Inflammatory macrophage treated with lipopolysaccharide for 1 hour (primary cell): ENCODE data around the gene TMEM144.
"Not testable (repeated sequence)": the region's sequence is repeated elsewhere in the genome, so short reads cannot be mapped to it uniquely, and the experiment has no call there.

Experiments used
- DNase-seq, 2 donors: peaks; one replicate each; pipeline ENCODE4 v3.0.0-alpha.2; 2020 to 2022

Gene TMEM144

DNA sequence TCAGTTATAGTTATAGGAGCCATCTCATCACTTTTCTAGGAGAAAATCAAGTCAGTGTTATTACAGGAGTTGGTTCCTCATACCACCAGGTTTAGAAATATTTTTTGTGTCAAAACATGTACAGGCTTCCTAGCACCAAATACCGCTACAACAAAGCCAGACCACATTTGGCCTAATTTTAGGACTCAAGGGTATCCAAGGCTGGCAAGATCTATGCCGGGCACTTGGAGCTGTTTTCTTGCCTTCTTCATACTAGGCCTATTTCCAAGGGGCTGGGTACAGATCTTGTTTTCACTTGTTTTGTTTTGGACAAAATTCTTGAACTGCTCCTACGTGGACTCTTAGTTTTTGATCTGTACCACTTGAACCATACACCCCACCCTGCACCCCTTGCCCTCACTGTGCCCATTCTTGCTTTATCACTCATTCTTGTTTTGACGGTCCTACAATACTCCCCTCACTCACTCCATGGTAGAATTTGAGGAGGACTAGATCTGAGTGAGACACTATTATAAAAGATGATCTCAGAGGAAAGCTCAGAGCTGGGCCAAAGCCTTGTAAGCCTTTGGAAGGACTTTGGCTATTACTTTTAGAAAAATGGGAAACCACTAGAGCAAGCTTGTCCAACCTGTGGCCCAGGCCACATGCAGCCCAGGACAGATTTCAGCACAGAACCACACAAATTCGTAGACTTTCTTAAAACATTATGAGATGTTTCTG, 17.7 kb upstream of the TMEM144 start:
- no peak for DNase-seq

DNA sequence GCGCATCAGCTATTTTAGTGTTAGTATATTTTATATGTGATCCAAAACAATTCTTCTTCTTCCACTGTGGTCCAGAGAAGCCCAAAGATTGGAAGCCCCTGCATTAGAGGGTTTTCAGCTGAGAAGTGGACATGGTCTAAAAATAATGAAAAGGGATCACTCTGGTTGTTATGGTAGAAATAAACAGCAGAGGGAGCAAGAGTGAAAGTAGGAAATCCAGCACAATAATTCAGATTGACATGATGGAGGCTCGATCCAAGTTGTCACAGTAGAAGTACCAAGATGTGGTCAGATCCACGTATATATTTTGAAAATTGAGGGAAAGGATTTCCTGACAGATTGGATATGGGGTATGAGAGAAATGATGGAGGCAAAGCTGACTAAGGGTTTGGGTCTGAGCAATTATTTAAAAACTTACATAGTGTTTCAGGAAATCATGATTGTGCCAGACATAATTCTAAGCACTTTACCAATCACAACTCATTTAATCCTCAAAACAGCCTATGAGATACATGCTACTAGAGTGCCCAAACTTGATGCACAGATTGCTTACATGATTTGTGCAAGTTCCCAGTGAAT, 17.0 kb upstream of the TMEM144 start:
- peak; percentile 37 to 80 for DNase-seq

DNA sequence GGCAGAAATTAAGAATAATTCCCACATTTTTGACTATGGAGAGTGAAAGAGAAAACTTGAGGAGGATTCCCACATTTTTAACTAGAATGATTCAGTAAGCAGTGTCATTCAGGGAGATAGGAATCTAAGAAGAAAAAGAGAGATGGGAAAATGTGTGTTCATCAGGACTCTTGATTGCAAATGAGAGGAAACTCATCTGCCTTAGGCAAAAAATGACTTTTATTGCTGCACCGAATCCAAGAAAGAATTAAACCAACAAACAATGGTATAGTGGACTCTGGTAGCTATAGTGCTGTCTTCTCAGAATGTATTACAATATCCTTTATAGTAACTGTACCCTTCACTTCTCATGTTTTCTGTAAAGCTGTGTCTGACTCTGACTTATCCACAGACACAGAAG, 15.0 kb upstream of the TMEM144 start:
- no peak for DNase-seq

DNA sequence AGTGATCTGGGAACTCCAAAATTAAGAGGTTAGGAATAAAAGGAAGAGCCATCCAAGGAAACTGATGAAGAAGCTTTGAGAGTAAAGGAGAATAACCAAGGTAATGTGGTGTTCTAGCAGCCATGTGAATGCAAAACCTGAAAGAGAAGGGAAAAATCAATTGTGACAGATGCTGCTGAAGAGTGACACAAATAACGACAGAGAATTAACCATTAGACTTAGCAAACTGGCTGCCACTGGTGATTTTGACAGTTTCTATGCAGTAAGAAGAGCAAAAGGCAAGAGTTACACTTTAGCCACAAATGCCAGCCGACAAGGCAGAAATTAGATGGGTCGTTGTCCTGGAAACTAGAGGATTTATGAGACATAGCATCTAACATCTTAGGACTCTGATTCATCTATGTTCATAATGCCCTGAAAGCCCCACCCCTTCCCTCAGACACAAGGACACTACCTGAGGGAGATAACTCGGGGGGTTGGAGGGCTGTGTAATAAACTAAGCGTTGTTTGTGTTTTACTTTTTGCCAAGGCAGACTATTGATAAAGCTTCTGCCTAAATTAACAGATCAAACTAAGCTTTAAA, 13.0 kb upstream of the TMEM144 start:
- DNase-seq: no peak

DNA sequence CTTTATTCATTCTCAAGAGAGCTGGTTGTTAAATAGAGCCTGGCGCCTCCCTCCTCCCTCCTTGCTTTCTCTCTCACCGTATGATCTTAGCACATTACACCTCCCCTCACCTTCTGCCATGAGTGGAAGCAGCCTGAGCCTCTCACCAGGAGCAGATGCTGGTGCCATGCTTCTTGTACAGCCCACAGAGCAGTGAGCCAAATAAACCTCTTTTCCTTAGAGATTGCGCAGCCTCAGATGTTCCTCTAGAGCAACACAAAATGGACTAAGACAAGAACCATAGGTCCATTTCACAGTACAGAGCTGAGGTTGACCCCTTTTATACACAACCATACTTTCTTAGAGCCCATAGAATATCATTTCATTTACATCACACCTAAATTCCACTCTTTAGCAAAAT, 10.1 kb upstream of the TMEM144 start:
- DNase-seq: no peak

DNA sequence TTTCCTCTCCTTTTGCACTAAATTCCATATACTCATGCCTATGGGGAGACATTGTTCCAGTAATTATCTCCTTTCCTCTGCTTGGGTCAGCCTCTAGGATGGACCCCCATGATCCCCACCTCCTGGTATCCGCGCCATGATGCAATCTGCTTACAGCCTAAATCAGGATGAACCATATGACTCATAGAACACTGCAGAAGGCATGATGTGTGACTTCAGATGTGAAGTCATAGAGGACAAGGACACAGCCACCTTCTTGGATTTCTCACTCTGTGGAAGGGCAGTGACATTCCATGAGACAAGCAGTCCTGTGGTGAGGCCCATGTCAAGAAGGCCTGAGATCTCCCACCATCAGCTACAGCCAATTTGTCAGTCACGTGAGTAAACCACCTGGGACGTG, 9.0 kb upstream of the TMEM144 start:
- DNase-seq: peak in 1 of 2 donors; percentile 23

DNA sequence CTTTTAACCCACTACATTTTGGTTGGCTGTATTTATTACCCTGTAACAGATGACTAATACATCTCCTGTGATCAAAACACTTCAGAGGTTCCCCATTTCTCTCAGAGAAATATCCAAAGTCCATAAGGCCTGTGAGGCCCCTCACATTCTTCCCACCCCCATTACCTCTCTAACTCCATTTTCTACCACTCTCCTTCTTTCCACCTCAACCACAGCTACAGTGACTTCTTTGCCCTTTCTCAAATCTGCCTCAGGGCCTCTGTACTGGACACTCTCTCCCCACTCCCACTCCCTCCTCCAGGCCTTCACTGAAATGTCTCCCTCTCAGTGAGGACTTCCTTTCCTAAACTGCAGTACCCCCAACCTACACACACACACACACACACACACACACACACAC, 8.4 kb upstream of the TMEM144 start:
- DNase-seq: peak; percentile 27 to 52

DNA sequence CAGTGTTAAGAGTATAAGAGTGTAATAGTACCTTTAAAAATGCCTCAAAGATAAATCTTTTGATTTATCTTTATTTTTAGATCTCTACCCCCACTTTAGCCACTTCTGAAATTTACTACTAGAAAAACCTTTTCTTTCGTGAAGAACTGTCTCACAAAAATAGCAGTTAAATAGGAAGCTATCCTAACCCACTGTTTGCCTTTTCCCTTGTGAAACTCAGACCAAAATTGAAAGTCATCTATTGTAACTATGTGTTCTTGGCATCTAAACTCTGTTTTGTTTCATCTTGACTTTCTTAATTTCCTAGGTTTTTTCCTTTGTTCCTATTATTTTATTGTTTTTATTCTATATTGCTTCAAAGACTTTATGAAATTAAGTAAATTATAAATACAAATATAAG, 7.8 kb upstream of the TMEM144 start:
- DNase-seq: peak; percentile 21 to 25

DNA sequence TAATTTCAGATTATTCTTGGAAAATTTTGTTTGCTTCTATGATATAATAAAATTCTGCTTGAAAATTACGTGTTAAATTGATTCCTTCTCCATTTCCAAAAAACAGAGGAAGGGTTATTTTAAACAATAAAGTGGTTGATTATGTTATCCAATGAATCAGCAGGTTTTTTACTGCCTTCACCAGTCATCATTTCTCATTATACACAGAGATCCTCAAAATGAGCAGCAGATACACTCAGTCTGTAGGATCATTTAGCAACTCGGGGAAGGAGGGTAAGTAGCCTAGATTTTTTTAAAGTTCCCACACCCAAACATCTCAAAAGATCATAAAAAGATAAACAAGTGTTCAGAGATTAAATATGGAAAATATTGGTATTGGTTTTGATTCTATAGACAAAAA, 6.8 kb upstream of the TMEM144 start:
- DNase-seq: peak; percentile 27 to 35

DNA sequence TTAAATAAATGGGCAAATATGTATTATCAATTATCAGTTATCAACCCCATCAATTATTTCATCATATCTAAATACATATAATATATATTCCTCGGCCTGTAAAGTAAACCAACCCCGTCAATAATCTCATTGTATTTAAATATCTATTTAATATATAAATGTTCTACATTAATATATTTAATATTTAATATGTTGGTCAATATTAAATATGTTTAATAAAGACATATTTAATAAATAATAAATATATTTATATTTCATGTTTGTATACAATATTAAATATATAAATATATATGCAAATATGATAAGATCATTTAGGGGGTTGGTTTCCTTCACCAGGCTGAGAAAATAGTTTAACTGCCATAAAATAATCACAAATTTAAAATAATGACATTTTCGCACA, 6.4 kb upstream of the TMEM144 start:
- no peak for DNase-seq

DNA sequence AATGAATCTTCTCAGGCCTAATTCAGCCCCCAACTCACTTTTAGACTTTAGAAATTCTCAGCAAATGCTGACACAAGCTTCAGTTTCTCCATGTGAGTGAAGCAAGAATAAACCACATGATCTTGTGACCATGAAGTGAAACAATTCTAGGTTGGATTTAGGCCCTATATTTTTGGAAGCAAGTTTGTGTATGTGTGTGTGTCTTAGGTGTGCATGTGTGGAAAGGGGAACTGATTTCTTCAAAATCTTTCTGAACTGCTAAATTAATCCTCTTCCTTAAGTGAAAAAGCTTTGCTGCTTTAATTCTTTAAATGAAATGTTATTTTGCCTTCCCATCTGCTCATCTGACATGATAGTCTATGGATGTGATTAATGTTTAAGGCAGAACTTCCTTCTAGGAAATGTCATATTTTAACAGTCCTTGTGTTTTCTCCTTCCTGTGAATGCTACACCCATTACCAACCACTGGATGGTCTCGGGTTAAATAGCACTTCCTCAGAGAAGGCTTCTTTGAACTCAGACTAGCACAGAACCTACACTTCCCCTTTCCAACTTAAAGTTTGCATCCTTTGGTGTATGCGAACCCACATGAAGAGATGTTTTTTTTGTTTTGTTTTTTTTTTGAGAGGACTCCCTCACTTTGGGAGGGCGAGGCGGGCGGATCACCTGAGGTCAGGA, 1.2 kb upstream of the TMEM144 start:
- peak; percentile 71 to 81 for DNase-seq

DNA sequence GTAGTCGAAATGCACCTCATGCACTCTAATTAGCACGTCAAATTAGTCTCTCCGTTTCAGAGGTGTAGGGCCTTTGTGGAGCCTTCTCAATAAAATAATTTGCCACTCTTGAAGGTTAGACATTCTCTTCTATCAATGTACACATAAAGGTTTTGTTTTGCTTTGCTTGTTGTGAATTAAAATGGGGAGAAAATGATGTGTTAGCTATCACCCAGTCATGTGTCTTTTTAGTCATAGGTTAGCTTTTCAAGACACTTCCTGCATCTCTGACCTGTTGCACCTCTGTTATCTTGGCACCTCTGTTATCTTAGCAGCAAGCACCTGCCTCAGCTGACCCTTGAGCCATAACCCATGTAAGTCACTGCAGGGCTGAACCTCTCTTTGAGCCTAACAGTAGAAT, 936 bp downstream of the TMEM144 start:
- no peak for DNase-seq

DNA sequence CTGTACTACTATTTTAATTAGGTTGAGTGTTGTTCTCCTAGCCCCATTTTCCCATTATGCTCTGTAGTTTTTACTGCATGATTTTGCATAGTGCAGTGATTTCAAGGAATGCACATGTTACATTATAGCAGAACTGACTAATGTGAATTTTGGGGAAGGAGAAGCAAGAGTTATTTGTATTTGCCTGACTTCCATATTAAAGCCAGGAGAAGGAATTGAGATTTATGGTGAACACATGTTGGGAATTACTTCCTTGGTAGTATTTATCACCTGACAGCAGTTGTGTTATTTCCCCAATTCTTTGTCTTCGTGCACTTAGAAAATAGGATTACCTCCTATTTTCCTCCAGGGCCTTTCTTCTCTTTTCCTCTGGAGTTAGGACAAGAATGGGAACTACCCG, 3.2 kb downstream of the TMEM144 start:
- peak; percentile 20 to 43 for DNase-seq

DNA sequence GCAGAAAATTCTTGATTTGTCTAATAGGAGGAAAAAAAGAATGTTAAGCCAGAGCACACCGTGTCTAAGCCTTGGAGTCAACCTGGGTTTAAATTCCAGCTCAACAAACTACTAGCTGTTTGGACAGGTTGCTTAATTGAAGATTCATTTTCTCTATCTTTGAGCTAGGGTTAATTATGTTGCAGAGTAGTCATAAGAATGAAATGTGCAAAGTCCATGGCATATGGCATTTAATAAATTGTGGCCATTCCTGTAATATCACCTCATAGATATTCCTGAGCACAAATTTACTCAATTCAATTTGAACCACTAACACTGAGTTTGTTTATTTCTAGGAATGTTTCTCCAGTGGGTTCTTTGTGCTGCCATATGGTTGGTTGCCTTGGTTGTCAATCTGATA, 4.6 kb downstream of the TMEM144 start:
- no peak for DNase-seq

DNA sequence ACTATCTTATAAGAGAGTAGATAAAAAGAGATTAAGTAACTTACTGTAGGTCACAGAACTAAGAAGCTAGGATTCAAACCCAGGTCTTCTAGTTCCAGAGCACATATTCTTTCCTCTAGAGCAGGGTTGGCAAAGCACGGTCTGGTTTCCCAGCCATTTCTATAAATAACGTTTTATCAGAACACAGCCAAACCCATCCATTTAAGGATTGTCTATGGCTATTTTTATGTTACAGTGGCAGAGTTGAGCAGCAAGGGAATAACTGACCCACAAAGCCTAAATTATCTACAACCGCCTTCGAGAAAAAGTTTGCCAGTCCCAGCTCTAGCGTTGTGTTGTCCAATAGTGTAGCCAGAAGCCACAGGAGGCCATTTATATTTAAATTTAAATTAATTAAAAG, 7.5 kb downstream of the TMEM144 start:
- DNase-seq: no peak

DNA sequence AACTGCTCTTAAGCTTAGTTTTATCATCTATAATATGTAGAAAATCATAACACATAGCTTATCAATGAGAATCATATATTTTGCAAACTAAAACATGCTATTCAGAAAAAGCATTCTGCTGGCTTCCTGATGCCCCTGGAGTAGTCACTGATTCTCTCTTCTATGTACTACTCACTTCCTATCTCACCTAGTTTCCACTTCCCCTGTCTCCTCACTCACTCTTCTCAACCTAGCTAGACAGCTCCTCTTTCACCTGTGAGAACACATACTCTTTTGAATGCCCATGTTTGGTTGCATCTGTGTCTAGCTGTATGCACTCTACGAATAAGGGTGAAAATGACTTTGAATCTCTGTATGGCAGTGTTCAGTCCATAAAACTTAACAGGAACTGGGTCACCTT, 9.3 kb downstream of the TMEM144 start:
- no peak for DNase-seq

DNA sequence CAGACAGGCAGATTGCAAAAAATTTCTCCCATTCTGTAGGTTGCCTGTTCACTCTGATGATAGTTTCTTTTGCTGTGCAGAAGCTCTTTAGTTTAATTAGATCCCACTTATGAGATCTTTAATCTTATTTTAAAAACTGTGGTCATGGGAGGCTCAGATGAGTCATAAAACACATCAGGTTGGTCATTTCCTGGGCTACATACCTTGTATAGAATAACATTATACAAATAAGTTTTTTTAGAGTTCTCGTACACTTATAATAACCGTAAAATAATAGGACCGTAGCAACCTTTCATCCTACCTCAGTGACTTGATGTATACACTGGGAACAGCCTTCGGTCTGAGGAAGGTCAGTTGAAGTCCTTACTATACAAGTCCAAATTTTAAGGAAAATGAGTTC, 14.0 kb downstream of the TMEM144 start:
- DNase-seq: not testable (repeated sequence)

DNA sequence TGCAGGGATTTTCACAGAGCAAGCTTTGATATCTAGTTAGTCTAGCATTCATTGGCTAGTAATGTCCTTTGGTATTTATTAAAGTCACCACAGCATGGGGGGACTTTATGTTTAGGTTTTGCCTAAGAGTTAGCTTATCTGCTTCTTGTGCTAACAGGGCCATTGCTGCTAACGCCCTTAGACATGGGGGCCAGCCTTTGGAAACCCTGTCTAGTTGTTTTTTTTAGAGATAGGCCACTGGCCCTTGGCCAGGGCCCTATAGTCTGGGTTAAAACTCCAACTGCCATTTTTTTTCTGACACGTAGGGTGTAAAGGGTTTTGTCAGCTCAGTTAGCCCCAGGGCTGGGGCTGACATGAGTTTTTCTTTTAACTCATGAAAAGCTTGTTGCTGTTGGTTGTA, 14.7 kb downstream of the TMEM144 start:
- DNase-seq: not testable (repeated sequence)

DNA sequence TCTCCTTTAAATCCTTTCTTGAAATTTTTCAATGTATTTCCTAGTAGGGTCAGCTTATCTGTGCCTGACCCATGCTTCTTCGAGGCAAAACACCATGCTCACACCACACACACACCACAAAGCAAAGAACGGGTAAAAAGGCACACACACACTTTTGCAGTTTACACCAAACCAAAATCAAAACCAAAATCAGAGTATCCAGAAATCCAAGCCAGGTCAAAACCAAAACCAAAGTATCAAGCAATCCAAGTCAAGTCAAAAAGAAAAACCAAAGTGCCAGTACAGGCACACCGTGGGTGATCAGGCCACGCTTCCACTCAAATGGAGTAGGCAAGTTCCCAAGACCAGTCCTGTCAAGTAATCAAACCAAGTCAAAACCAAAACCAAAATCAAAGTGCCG, 17.6 kb downstream of the TMEM144 start:
- DNase-seq: not testable (repeated sequence)

DNA sequence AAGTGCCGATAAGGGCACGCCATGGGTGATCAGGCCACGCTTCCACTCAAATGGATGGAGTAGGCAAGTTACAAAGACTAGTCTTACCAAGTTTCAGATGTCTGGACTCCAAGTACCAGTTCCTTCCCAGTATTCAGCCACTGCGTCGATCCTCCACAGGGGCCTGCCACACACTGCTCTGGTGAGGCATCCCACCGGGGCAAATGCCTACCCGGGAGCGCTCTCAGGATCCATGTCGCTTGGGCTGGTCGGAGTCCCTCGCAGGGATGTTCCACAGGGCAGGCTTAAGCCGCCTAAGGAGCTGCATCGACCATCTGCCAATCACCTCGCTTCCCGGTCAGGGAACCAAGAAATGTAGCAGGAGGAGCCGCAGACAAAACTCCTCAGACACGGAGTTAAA, 18.1 kb downstream of the TMEM144 start:
- DNase-seq: not testable (repeated sequence)

DNA sequence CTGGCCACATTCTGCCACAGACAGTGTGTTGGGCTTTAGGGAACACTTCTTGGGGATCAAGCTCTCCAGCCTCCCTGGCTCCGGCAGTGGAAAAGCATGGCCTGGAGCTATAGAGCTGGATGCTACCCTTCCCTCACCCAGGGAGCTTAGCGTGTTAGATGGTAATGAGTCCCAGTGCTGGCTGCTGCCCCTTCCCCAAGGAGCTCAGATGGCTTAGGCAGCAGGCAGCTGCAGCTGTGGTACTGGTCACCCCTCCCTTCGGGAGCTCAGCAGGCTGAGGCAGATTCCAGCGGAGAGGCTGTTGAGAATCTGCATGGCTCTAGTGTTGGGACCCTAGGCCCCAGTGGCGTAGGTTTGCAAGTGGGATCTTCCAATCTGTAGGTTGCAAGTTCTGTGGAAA, 19.5 kb downstream of the TMEM144 start:
- DNase-seq: no peak

DNA sequence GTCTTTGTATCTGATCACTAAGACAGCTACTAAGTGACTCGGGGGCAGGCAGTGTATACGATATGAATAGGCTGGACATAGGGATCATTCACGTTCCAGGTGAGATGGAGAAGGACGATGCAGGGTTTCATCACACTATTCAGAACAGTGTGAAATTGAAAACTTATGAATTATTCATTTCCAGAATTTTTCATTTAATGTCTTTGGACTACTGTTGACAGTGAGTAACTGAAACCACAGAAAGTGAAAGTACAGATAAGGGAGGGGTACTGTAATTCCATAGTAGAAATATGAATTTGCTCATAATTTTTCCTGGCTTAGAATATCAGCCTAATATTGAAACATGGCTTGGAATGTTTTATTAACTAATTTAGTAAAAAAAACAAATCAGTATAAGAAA, 24.4 kb downstream of the TMEM144 start:
- no peak for DNase-seq

DNA sequence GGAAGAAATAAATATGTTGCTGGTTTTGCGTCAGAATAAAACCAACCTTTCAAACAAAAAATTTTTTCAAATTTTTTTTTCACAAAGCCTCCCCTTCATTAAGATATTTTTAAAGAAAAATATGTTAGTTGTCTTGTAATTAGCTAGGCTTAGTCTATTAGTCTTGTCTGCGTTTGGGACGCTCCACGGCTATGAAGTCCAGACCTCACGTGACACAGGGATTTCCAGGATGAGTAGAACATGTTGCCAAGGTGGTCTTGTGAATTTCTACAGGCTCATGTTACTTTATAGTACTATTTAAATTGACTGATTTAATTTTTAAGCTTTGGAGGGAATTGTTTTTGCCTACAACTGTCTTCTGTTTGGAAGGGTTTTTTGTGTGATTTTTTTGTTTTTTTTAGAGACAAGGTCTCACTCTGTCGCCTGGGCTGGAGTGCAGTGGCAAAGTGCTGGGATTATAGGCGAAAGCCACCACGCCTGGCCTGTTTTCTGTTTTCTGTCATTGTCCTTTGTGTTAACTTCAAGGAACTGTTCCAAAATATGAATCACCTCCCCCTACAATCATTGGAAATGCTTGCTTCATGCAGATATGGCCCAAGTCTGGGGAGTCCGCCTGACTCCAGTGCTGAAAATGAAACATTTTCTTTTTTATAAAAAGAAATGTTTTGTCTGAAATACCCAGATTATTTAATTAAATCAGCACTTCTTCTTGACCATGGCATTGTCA, 26.2 kb downstream of the TMEM144 start:
- DNase-seq: no peak
